Measurements from ENCODE around the gene HS3ST3B1. TPM values are rescaled to one million over a fixed set of nuclear protein-coding genes. Genes with fewer than 3 reads are reported as not detected.

HS3ST3B1 gene
- total RNA-seq, 2 experiments from 2014 or later: 28.9 to 29.9 TPM

- ChIA-PET POLR2A (interaction anchor here (0.9 to 1.6 kb wide), 2 partner anchors 104 to 124 kb away, joined by 3 to 5 read pairs; no protein-coding TSS in a partner anchor), CTCF (no interaction called here)
- Mint-ChIP-seq H3K4me3 (peak overlapping the region; percentile 66), H3K27me3 (no peaks in the 10 kb centered on the region), H3K36me3 (ENCODE audit: low read depth) (peaks cover 36% of the 10 kb centered on the region), H3K4me1 (peaks cover 59% of the 10 kb centered on the region), H3K27ac (peak overlapping the region; percentile 51), H3K9me3 (no peaks in the 10 kb centered on the region)
- no peak for DNase-seq
These were observed 4.1 kb downstream of the HS3ST3B1 start for GRCh38 chr17:14304773-14305517.

GRCh38 chr17:14305785-14306496 lies 5.1 kb downstream of the HS3ST3B1 start:
- Mint-ChIP-seq H3K4me3 (peak overlapping the region; percentile 42), H3K4me1 (peaks cover 61% of the 10 kb centered on the region)

GRCh38 chr17:14306596-14306995 lies 5.7 kb downstream of the HS3ST3B1 start:
- H3K9me3 Mint-ChIP-seq: no peaks in the 10 kb centered on the region
- POLR2A ChIA-PET: interaction anchor here (0.6 to 1.6 kb wide), 4 partner anchors 105 to 712 kb away, joined by 3 to 5 read pairs (median 4); no protein-coding TSS in a partner anchor
- CTCF ChIA-PET: no interaction called here
- no peak overlapping the region for H3K27ac Mint-ChIP-seq
- no peaks in the 10 kb centered on the region for H3K27me3 Mint-ChIP-seq
- H3K36me3 Mint-ChIP-seq (ENCODE audit: low read depth): peaks cover 49% of the 10 kb centered on the region
- H3K4me3 Mint-ChIP-seq: no peak overlapping the region
- no peak for DNase-seq
- peaks cover 65% of the 10 kb centered on the region for H3K4me1 Mint-ChIP-seq

More at GRCh38 chr17:14305785-14306496, 5.1 kb downstream of the HS3ST3B1 start:
- H3K36me3 Mint-ChIP-seq (ENCODE audit: low read depth): peaks cover 45% of the 10 kb centered on the region
- H3K27me3 Mint-ChIP-seq: no peaks in the 10 kb centered on the region
- POLR2A ChIA-PET: interaction anchor here (0.6 to 1.6 kb wide), 4 partner anchors 105 to 608 kb away, joined by 3 to 5 read pairs (median 3); no protein-coding TSS in a partner anchor
- CTCF ChIA-PET: no interaction called here
- no peaks in the 10 kb centered on the region for H3K9me3 Mint-ChIP-seq
- peak overlapping the region; percentile 33 for H3K27ac Mint-ChIP-seq
- DNase-seq: no peak

GRCh38 chr17:14307560-14308024 lies 6.7 kb downstream of the HS3ST3B1 start:
- peaks cover 72% of the 10 kb centered on the region for H3K4me1 Mint-ChIP-seq
- peaks cover 53% of the 10 kb centered on the region for H3K36me3 Mint-ChIP-seq (ENCODE audit: low read depth)
- peak overlapping the region; percentile 32 for H3K4me3 Mint-ChIP-seq
- no peak for DNase-seq
- H3K27ac Mint-ChIP-seq: no peak overlapping the region
- ChIA-PET CTCF (no interaction called here), POLR2A (no interaction called here)
- H3K9me3 Mint-ChIP-seq: no peaks in the 10 kb centered on the region
- H3K27me3 Mint-ChIP-seq: no peaks in the 10 kb centered on the region

- H3K9me3 Mint-ChIP-seq: no peaks in the 10 kb centered on the region
- H3K27me3 Mint-ChIP-seq: no peaks in the 10 kb centered on the region
- CTCF ChIA-PET: no interaction called here
- peak overlapping the region; percentile 26 for H3K27ac Mint-ChIP-seq
- peak overlapping the region; percentile 67 for H3K4me3 Mint-ChIP-seq
- H3K36me3 Mint-ChIP-seq (ENCODE audit: low read depth): peaks cover 56% of the 10 kb centered on the region
- POLR2A ChIA-PET: interaction anchor here (1.7 kb wide), 1 partner anchor 8 kb away, joined by 16 read pairs; the partner anchor contains the start of gene HS3ST3B1
- no peak for DNase-seq
- peaks cover 69% of the 10 kb centered on the region for H3K4me1 Mint-ChIP-seq
These were observed 7.7 kb downstream of the HS3ST3B1 start for GRCh38 chr17:14308636-14308964.

- Mint-ChIP-seq H3K4me3 (peak overlapping the region; percentile 67), H3K27ac (peak overlapping the region; percentile 26), H3K9me3 (no peaks in the 10 kb centered on the region), H3K4me1 (peaks cover 66% of the 10 kb centered on the region), H3K27me3 (no peaks in the 10 kb centered on the region), H3K36me3 (ENCODE audit: low read depth) (peaks cover 53% of the 10 kb centered on the region)
- CTCF ChIA-PET: no interaction called here
- DNase-seq: peak; percentile 92
- POLR2A ChIA-PET: interaction anchor here (1.7 kb wide), 1 partner anchor 8 kb away, joined by 16 read pairs; the partner anchor contains the start of gene HS3ST3B1
These were observed 8.3 kb downstream of the HS3ST3B1 start for GRCh38 chr17:14308965-14309879.

DNA sequence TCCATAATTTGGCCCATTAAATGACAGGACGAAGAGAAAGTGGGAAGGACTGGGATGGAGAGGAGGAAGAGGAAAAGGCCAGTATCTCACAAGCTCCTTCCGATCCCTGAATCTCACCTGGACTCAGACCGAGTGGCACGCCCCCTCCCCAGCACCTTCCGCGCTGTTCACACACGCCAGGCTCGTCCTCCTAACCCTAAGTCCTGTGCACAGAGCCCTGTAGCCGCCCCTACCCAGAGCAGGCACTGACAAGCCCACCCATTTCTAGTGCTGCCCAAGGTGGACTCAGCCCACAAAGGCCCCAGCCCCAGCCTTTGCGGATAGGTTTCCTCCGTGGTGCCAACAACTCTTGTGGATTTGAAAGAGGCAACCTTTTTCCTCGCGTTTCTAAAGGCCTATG lies 9.2 kb downstream of the HS3ST3B1 start:
- no peak overlapping the region for H3K27ac Mint-ChIP-seq
- ChIA-PET POLR2A (interaction anchor here (1.7 kb wide), 1 partner anchor 9 kb away, joined by 16 read pairs; the partner anchor contains the start of gene HS3ST3B1), CTCF (no interaction called here)
- no peak for DNase-seq
- no peak overlapping the region for H3K4me3 Mint-ChIP-seq
- peaks cover 54% of the 10 kb centered on the region for H3K36me3 Mint-ChIP-seq (ENCODE audit: low read depth)
- H3K4me1 Mint-ChIP-seq: peaks cover 58% of the 10 kb centered on the region
- no peaks in the 10 kb centered on the region for H3K27me3 Mint-ChIP-seq
- H3K9me3 Mint-ChIP-seq: no peaks in the 10 kb centered on the region

DNA sequence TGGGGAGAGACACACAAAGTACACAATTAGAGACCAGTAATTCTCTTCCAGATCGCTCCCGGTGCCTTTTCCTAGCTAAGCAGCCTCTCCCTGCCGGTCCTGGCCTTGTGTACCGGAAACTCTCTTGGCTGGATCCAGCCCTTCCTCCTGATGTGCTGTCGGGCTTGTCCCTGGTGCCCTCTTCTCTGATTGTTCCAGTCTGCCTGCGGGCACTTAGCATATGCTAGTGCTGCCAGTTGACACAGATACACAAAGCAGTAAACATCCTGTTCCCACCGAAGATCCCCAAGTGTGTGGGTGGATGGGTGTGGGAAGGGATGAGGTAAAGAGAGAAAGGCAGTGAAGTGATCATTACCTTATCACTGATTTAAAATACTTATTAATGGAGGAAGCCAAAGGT lies 9.7 kb downstream of the HS3ST3B1 start:
- H3K4me1 Mint-ChIP-seq: peaks cover 53% of the 10 kb centered on the region
- no peak overlapping the region for H3K27ac Mint-ChIP-seq
- ChIA-PET CTCF (no interaction called here), POLR2A (no interaction called here)
- no peak for DNase-seq
- no peaks in the 10 kb centered on the region for H3K9me3 Mint-ChIP-seq
- no peak overlapping the region for H3K4me3 Mint-ChIP-seq
- H3K27me3 Mint-ChIP-seq: no peaks in the 10 kb centered on the region
- H3K36me3 Mint-ChIP-seq (ENCODE audit: low read depth): peaks cover 52% of the 10 kb centered on the region

- Mint-ChIP-seq H3K27ac (no peak overlapping the region), H3K36me3 (ENCODE audit: low read depth) (peaks cover 50% of the 10 kb centered on the region), H3K27me3 (no peaks in the 10 kb centered on the region), H3K4me1 (peaks cover 51% of the 10 kb centered on the region), H3K9me3 (no peaks in the 10 kb centered on the region), H3K4me3 (no peak overlapping the region)
- ChIA-PET CTCF (no interaction called here), POLR2A (no interaction called here)
- DNase-seq: no peak
These were observed 10.4 kb downstream of the HS3ST3B1 start for GRCh38 chr17:14311186-14311705.

DNA sequence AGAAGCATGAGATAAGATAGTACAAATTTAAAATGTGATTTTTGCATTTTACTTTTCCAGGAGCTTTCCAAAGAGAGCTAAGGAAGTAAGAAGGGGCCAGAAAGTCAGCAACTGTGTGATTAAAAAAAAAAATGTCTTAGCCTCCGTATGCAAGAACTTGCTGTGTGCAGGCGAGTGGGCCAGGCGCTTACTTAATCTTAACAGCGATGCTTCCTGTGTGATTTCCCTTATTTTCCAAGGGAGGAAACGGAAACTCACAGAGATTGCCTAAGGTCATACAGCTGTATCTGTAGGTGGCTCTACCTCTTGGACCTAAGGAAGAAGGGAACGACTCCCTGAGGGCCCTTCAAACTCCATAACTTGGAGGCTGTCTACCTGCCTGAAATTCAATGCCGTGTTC lies 11.1 kb downstream of the HS3ST3B1 start:
- Mint-ChIP-seq H3K36me3 (ENCODE audit: low read depth) (peaks cover 50% of the 10 kb centered on the region), H3K9me3 (no peaks in the 10 kb centered on the region), H3K27me3 (no peaks in the 10 kb centered on the region), H3K4me1 (peaks cover 47% of the 10 kb centered on the region), H3K27ac (no peak overlapping the region), H3K4me3 (no peak overlapping the region)
- ChIA-PET CTCF (no interaction called here), POLR2A (no interaction called here)
- DNase-seq: no peak

DNA sequence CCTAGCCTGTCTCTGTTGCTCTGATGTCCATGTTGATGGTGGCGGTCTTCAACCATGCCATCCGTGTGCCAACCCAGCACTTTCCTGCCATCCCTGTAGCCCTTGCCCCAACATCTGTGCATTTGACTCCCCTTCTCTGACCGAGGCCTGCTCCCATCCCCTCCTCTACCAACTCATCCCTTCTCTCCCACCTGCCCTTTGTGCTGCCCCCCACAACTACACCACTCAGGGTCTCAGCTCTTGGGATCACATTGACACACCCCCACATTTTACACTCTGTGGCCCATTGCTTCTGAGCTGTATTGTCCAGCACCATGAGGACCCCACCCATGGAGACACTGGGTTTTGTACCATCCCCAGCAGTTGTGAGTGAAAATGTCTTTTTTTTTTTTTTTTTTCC lies 11.6 kb downstream of the HS3ST3B1 start:
- no peaks in the 10 kb centered on the region for H3K9me3 Mint-ChIP-seq
- no peaks in the 10 kb centered on the region for H3K27me3 Mint-ChIP-seq
- no peak overlapping the region for H3K4me3 Mint-ChIP-seq
- H3K36me3 Mint-ChIP-seq (ENCODE audit: low read depth): peaks cover 55% of the 10 kb centered on the region
- POLR2A ChIA-PET: no interaction called here
- peaks cover 51% of the 10 kb centered on the region for H3K4me1 Mint-ChIP-seq
- H3K27ac Mint-ChIP-seq: no peak overlapping the region
- CTCF ChIA-PET: no interaction called here
- no peak for DNase-seq

GRCh38 chr17:14316126-14316832 lies 15.4 kb downstream of the HS3ST3B1 start:
- no peak overlapping the region for H3K4me3 Mint-ChIP-seq
- DNase-seq: no peak
- ChIA-PET CTCF (interaction anchor here (1.4 kb wide), 1 partner anchor 43 kb away, joined by 3 read pairs; no protein-coding TSS in a partner anchor), POLR2A (no interaction called here)
- H3K36me3 Mint-ChIP-seq (ENCODE audit: low read depth): peaks cover 61% of the 10 kb centered on the region
- no peak overlapping the region for H3K27ac Mint-ChIP-seq
- H3K4me1 Mint-ChIP-seq: peaks cover 53% of the 10 kb centered on the region
- H3K9me3 Mint-ChIP-seq: no peaks in the 10 kb centered on the region
- no peaks in the 10 kb centered on the region for H3K27me3 Mint-ChIP-seq

Data from activated CD4-positive, alpha-beta memory T cell treated with anti-CD3 and anti-CD28 coated beads, Interleukin-2, amount 10 ng/mL, durations not matched to agents 7 days and 5 days (primary cell).